Liver (tissue), 9 donors: Measurements from ENCODE around the gene LY6G6F. TPM values are rescaled to one million over a fixed set of nuclear protein-coding genes. Genes with fewer than 3 reads are reported as not detected.

ENCODE experiments used
- DNase-seq: peaks from one replicate; pipeline ENCODE4 v3.0.0-alpha.2; 2017; ENCODE audit warnings: low spot score
- H3K27ac ChIP-seq, 2 donors: one replicate each; pipeline ENCODE4 v1.7.0; 2013; ENCODE audit warnings: inconsistent platforms in 2 of 2, low read length in 2 of 2, control low read depth in 1 of 2, low read depth in 1 of 2, mild to moderate bottlenecking in 1 of 2
- H3K27me3 ChIP-seq, 4 donors: one replicate each; pipeline versions ENCODE4 v1.6.1 to v1.7.0; 2013; ENCODE audit warnings: low read length in 3 of 4, inconsistent platforms in 1 of 4, mild to moderate bottlenecking in 1 of 4, moderate library complexity in 1 of 4; ENCODE audit not compliant: control insufficient read depth in 4 of 4, insufficient read depth in 4 of 4
- H3K36me3 ChIP-seq, 4 donors: one replicate each; pipeline versions ENCODE4 v1.6.1 to v1.7.0; 2013; ENCODE audit warnings: low read length in 3 of 4, mild to moderate bottlenecking in 3 of 4, low read depth in 1 of 4, moderate library complexity in 1 of 4; ENCODE audit not compliant: control insufficient read depth in 4 of 4, insufficient read depth in 3 of 4
- H3K4me1 ChIP-seq, 4 donors: one replicate each; pipeline versions ENCODE4 v1.6.1 to v1.7.0; 2013; ENCODE audit warnings: low read length in 3 of 4, mild to moderate bottlenecking in 3 of 4, moderate library complexity in 1 of 4; ENCODE audit not compliant: control insufficient read depth in 4 of 4, insufficient read depth in 4 of 4
- H3K4me3 ChIP-seq, 3 donors: one replicate each; pipeline versions ENCODE4 v1.6.1 to v1.7.0; 2013; ENCODE audit warnings: low read length in 3 of 3, control low read depth in 1 of 3, low read depth in 1 of 3, mild to moderate bottlenecking in 1 of 3
- H3K9ac ChIP-seq, 2 donors: one replicate each; pipeline ENCODE4 v1.7.0; 2013; ENCODE audit warnings: low read length in 2 of 2, mild to moderate bottlenecking in 2 of 2, moderate library complexity in 2 of 2, control low read depth in 1 of 2, low read depth in 1 of 2
- H3K9me3 ChIP-seq, 4 donors: one replicate each; pipeline versions ENCODE4 v1.6.1 to v1.7.0; 2013; ENCODE audit warnings: low read length in 3 of 4; ENCODE audit not compliant: control insufficient read depth in 4 of 4
- ATF3 ChIP-seq: IDR thresholded peaks from 2 replicates; pipeline ENCODE4 v1.6.1; 2016; ENCODE audit warnings: antibody characterized with exemption
- FOXA1 ChIP-seq: IDR thresholded peaks from 2 replicates; pipeline ENCODE4 v1.6.1; 2016; ENCODE audit warnings: antibody characterized with exemption
- FOXA2 ChIP-seq: IDR thresholded peaks from 2 replicates; pipeline ENCODE4 v1.6.1; 2016; ENCODE audit warnings: antibody characterized with exemption
- GABPA ChIP-seq, 2 donors: IDR thresholded peaks in 1 of 2; conservative IDR thresholded peaks in 1 of 2; 2 replicates each; pipeline ENCODE4 v1.6.1; 2016; ENCODE audit warnings: antibody characterized with exemption in 2 of 2, mild to moderate bottlenecking in 1 of 2, moderate library complexity in 1 of 2
- HNF4A ChIP-seq, 2 donors: conservative IDR thresholded peaks; 2 replicates each; pipeline ENCODE4 v1.6.1; 2016; ENCODE audit warnings: antibody characterized with exemption in 2 of 2, mild to moderate bottlenecking in 2 of 2
- HNF4G ChIP-seq: IDR thresholded peaks from 2 replicates; pipeline ENCODE4 v1.6.1; 2016; ENCODE audit warnings: antibody characterized with exemption
- JUND ChIP-seq, 2 donors: IDR thresholded peaks; 2 replicates each; pipeline ENCODE4 v1.6.1; 2016; ENCODE audit warnings: antibody characterized with exemption in 2 of 2
- NR2F2 ChIP-seq: IDR thresholded peaks from 2 replicates; pipeline ENCODE4 v1.6.1; 2016; ENCODE audit warnings: antibody characterized with exemption
- RAD21 ChIP-seq, 2 donors: IDR thresholded peaks; 2 replicates each; pipeline ENCODE4 v1.6.1; 2016; ENCODE audit warnings: antibody characterized with exemption in 2 of 2, mild to moderate bottlenecking in 2 of 2
- RXRA ChIP-seq, 2 donors: IDR thresholded peaks; 2 replicates each; pipeline ENCODE4 v1.6.1; 2017 to 2018; ENCODE audit warnings: antibody characterized with exemption in 2 of 2, mild to moderate bottlenecking in 1 of 2
- SP1 ChIP-seq: IDR thresholded peaks from 2 replicates; pipeline ENCODE4 v1.6.1; 2018; ENCODE audit warnings: antibody characterized with exemption, mild to moderate bottlenecking
- TAF1 ChIP-seq: conservative IDR thresholded peaks from 2 replicates; pipeline ENCODE4 v1.6.1; 2016; ENCODE audit warnings: antibody characterized with exemption, mild to moderate bottlenecking
- YY1 ChIP-seq: IDR thresholded peaks from 2 replicates; pipeline ENCODE4 v1.6.1; 2016; ENCODE audit warnings: antibody characterized with exemption, mild to moderate bottlenecking
- WGBS: extraction: QIAGEN DNeasy Blood & Tissue Kit; methylation state at CpG from one replicate; pipeline ENCODE4 v1.1.7; 2013; 5-methylcytosine and 5-hydroxymethylcytosine counted together
- polyA plus RNA-seq, 2 donors: library from polyadenylated mRNA; stranded (reverse) in 1 of 2; unstranded in 1 of 2; fragments of 200-250 nt in 1 of 2; fragments of >200 nt in 1 of 2; fragmentation: Nextera tagmentation in 1 of 2; extraction: Ambion mirVana in 1 of 2; gene quantifications; one replicate each; pipeline versions ENCODE4 v1.2.1 to v1.2.3, GENCODE V29; 2013 to 2015
- total RNA-seq, 2 donors: library from RNA; depleted of rRNA; stranded (reverse); fragments of >200 nt; gene quantifications; one replicate each; pipeline ENCODE4 v1.2.3, GENCODE V29; 2014
- TF ChIP-seq, protein P1 (sequence below): IDR thresholded peaks from 2 replicates; pipeline ENCODE4 v1.6.1; 2016; ENCODE audit warnings: antibody characterized with exemption, mild to moderate bottlenecking
- TF ChIP-seq, protein P2 (sequence below): fragments of 150-350 bp; IDR thresholded peaks from 2 replicates; pipeline ENCODE4 v1.5.1; 2017; ENCODE audit warnings: improper control_type of control experiment, low read depth, low read length; ENCODE audit not compliant: missing input control
- donor health status: healthy.
- donor health status: healthy.
- donor health status: healthy.
- donor health status: healthy.
- donor health status: healthy.

LY6G6F gene
- total and polyA plus RNA-seq, 4 donors: 0.08 to 3.2 TPM; not detected in 2

GRCh38 chr6:31687321-31687720 lies 19.3 kb upstream of the LY6G6F start:
- no peaks in the 10 kb centered on the region for H3K9me3 ChIP-seq

GRCh38 chr6:31687860-31688693 lies 18.6 kb upstream of the LY6G6F start:
- Histone ChIP-seq H3K36me3 (peaks cover 4 to 71% (median 59%) of the 10 kb centered on the region in 4 donors), H3K27me3 (no peaks in the 10 kb centered on the region), H3K4me1 (peaks cover 0 to 3% (median 1%) of the 10 kb centered on the region in 4 donors), H3K27ac (no peak overlapping the region), H3K9me3 (no peaks in the 10 kb centered on the region), H3K9ac (no peak overlapping the region), H3K4me3 (no peak overlapping the region)
- TF ChIP-seq SP1 (no peak), RXRA (IDR thresholded peaks at IDR 0.05) (no peak), FOXA1 (no peak), RAD21 (IDR thresholded peaks at IDR 0.05) (no peak), HNF4G (no peak)
- TF ChIP-seq, protein P1, sequence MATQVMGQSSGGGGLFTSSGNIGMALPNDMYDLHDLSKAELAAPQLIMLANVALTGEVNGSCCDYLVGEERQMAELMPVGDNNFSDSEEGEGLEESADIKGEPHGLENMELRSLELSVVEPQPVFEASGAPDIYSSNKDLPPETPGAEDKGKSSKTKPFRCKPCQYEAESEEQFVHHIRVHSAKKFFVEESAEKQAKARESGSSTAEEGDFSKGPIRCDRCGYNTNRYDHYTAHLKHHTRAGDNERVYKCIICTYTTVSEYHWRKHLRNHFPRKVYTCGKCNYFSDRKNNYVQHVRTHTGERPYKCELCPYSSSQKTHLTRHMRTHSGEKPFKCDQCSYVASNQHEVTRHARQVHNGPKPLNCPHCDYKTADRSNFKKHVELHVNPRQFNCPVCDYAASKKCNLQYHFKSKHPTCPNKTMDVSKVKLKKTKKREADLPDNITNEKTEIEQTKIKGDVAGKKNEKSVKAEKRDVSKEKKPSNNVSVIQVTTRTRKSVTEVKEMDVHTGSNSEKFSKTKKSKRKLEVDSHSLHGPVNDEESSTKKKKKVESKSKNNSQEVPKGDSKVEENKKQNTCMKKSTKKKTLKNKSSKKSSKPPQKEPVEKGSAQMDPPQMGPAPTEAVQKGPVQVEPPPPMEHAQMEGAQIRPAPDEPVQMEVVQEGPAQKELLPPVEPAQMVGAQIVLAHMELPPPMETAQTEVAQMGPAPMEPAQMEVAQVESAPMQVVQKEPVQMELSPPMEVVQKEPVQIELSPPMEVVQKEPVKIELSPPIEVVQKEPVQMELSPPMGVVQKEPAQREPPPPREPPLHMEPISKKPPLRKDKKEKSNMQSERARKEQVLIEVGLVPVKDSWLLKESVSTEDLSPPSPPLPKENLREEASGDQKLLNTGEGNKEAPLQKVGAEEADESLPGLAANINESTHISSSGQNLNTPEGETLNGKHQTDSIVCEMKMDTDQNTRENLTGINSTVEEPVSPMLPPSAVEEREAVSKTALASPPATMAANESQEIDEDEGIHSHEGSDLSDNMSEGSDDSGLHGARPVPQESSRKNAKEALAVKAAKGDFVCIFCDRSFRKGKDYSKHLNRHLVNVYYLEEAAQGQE: no peak
- WGBS: 91% methylated on average over 14 of the region's 14 CpGs
- no peak for DNase-seq

More at GRCh38 chr6:31687321-31687720, 19.3 kb upstream of the LY6G6F start:
- no peaks in the 10 kb centered on the region for H3K27me3 ChIP-seq
- no peak overlapping the region for H3K9ac ChIP-seq
- WGBS: 84% methylated on average over 8 of the region's 8 CpGs
- peaks cover 0 to 7% (median 5%) of the 10 kb centered on the region in 4 donors for H3K4me1 ChIP-seq
- peaks cover 4 to 64% (median 52%) of the 10 kb centered on the region in 4 donors for H3K36me3 ChIP-seq
- no peak overlapping the region for H3K4me3 ChIP-seq
- H3K27ac ChIP-seq: no peak overlapping the region
- no peak for TF ChIP-seq RAD21 (IDR thresholded peaks at IDR 0.05)
- TF ChIP-seq, protein P1: no peak
- no peak for TF ChIP-seq ATF3
- TF ChIP-seq NR2F2: no peak
- no peak for TF ChIP-seq TAF1
- no peak for TF ChIP-seq GABPA (IDR thresholded peaks at IDR 0.05 in 1 of 2, conservative IDR thresholded peaks at IDR 0.05 in 1 of 2)
- TF ChIP-seq SP1: no peak
- TF ChIP-seq HNF4A (conservative IDR thresholded peaks at IDR 0.05): no peak
- TF ChIP-seq, protein P2, sequence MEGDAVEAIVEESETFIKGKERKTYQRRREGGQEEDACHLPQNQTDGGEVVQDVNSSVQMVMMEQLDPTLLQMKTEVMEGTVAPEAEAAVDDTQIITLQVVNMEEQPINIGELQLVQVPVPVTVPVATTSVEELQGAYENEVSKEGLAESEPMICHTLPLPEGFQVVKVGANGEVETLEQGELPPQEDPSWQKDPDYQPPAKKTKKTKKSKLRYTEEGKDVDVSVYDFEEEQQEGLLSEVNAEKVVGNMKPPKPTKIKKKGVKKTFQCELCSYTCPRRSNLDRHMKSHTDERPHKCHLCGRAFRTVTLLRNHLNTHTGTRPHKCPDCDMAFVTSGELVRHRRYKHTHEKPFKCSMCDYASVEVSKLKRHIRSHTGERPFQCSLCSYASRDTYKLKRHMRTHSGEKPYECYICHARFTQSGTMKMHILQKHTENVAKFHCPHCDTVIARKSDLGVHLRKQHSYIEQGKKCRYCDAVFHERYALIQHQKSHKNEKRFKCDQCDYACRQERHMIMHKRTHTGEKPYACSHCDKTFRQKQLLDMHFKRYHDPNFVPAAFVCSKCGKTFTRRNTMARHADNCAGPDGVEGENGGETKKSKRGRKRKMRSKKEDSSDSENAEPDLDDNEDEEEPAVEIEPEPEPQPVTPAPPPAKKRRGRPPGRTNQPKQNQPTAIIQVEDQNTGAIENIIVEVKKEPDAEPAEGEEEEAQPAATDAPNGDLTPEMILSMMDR: no peak
- no peak for TF ChIP-seq RXRA (IDR thresholded peaks at IDR 0.05)
- no peak for TF ChIP-seq YY1
- TF ChIP-seq FOXA2: no peak
- TF ChIP-seq JUND (IDR thresholded peaks at IDR 0.05): no peak
- no peak for TF ChIP-seq FOXA1
- DNase-seq: no peak
